Parathyroid adenoma (tissue), 2 donors: ENCODE data around the gene LCE2B.

Source experiments
- H2AFZ ChIP-seq: fragments of 300-600 bp; sonication (generic); one replicate; pipeline ENCODE4 v1.7.0; 2017; ENCODE audit warnings: antibody characterized with exemption, mild to moderate bottlenecking
- H3K27ac ChIP-seq: fragments of 300-600 bp; sonication (generic); one replicate; pipeline ENCODE4 v1.7.0; 2017
- H3K27me3 ChIP-seq: fragments of 300-600 bp; sonication (generic); one replicate; pipeline ENCODE4 v1.7.0; 2017; ENCODE audit warnings: low read length; ENCODE audit not compliant: control insufficient read depth, insufficient read depth
- H3K36me3 ChIP-seq: fragments of 300-600 bp; sonication (generic); one replicate; pipeline ENCODE4 v1.7.0; 2017; ENCODE audit warnings: low read length; ENCODE audit not compliant: control insufficient read depth, insufficient read depth
- H3K4me1 ChIP-seq: fragments of 300-600 bp; sonication (generic); one replicate; pipeline ENCODE4 v1.7.0; 2017; ENCODE audit warnings: control low read depth
- H3K4me2 ChIP-seq: fragments of 300-600 bp; sonication (generic); one replicate; pipeline ENCODE4 v1.7.0; 2017; ENCODE audit warnings: low read length
- H3K4me3 ChIP-seq: fragments of 300-600 bp; sonication (generic); one replicate; pipeline ENCODE4 v1.7.0; 2017; ENCODE audit warnings: low read depth, low read length
- H3K79me2 ChIP-seq: fragments of 300-600 bp; sonication (generic); one replicate; pipeline ENCODE4 v1.7.0; 2017; ENCODE audit warnings: control low read depth
- H3K9ac ChIP-seq: fragments of 300-600 bp; sonication (generic); one replicate; pipeline ENCODE4 v1.7.0; 2017; ENCODE audit warnings: mild to moderate bottlenecking
- H3K9me3 ChIP-seq: fragments of 300-600 bp; sonication (generic); one replicate; pipeline ENCODE4 v1.7.0; 2017; ENCODE audit warnings: low read length; ENCODE audit not compliant: control insufficient read depth
- TF ChIP-seq, protein P1 (sequence below): fragments of 300-600 bp; sonication (generic); IDR thresholded peaks from one replicate; pipeline ENCODE4 v1.7.0; 2017; ENCODE audit warnings: antibody characterized with exemption, mild to moderate bottlenecking
- donor health status: primary hyperparathyroidism.

LCE2B gene

DNA sequence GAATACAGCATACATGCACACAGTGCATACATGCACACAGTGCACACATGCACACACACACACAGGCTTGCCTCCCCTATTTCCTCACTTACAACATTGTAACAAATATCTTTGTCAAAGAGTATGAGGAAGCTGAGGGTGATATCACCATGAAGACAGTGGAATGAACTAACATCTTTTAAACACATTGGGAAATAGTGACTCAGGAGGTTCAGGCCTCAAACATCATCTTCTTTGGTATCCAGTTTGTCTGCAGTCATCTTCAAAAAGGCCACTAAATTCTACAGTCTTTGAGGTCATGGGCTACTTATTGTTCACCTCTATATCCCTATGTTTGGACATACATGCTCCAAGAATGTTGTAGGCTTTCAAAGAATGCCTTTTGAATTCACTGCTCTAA lies 2.1 kb upstream of the LCE2B start:
- Histone ChIP-seq H3K4me2 (no peak overlapping the region), H3K4me1 (no peaks in the 10 kb centered on the region), H3K9me3 (no peaks in the 10 kb centered on the region), H3K27ac (no peak overlapping the region), H3K9ac (no peak overlapping the region), H3K79me2 (no peaks in the 10 kb centered on the region), H2AFZ (no peak overlapping the region), H3K27me3 (peaks cover 3% of the 10 kb centered on the region), H3K4me3 (no peak overlapping the region), H3K36me3 (no peaks in the 10 kb centered on the region)
- TF ChIP-seq, protein P1, sequence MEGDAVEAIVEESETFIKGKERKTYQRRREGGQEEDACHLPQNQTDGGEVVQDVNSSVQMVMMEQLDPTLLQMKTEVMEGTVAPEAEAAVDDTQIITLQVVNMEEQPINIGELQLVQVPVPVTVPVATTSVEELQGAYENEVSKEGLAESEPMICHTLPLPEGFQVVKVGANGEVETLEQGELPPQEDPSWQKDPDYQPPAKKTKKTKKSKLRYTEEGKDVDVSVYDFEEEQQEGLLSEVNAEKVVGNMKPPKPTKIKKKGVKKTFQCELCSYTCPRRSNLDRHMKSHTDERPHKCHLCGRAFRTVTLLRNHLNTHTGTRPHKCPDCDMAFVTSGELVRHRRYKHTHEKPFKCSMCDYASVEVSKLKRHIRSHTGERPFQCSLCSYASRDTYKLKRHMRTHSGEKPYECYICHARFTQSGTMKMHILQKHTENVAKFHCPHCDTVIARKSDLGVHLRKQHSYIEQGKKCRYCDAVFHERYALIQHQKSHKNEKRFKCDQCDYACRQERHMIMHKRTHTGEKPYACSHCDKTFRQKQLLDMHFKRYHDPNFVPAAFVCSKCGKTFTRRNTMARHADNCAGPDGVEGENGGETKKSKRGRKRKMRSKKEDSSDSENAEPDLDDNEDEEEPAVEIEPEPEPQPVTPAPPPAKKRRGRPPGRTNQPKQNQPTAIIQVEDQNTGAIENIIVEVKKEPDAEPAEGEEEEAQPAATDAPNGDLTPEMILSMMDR = no peak

DNA sequence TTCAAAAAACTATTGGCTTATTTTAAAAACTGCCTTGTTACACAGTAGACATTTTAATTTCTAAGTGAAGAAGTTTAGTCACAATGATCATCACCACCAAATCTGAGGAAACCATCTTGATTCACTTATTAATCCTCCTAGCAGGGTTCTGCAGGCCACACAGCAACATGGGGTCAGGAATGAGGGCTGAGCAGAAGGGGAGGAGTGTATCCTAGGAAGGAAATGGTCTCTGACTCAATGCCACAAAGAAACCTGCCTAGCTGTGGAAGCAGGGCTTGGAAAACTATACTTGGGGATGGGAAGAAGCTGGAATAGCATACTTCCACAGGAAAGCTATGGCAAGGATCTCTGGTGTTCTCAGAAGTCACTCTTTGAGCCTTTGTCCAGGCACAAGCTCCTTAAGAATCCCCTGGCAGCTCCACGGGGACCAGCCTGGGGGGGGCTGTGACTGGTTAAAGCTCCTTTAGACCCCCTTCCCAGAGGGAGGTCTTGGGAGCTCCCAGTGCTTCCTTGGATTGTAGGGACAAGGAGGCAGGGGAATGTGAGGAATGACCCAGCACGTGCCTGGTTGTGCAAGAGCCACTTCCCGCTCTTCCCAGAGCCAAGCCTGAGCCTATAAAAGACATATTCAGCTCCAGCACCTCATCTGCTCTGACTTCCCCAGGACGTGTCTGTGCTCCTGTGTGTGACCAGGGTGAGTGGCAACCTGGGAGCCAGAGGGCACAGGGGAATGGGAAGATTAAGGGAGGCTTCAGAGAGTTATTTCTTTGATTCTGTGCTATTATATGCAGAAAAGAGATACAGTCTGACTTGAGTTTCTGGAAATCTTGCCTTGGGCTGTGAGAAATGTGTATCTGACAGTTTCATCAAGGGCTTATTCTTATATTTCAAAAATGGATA lies 12.0 kb downstream of the LCE2B start, which contains the start of gene LCE2A:
TSS of gene LCE2A (plus strand) at position 645 of the 900 bp plus-strand sequence. CDS start 557 bp downstream, outside the sequence.
- no peaks in the 10 kb centered on the region for H3K36me3 ChIP-seq
- H3K79me2 ChIP-seq = no peaks in the 10 kb centered on the region
- TF ChIP-seq, protein P1 = no peak
- no peak within 1 kb of the TSS for H3K4me3 ChIP-seq
- H3K27ac ChIP-seq = no peak within 1 kb of the TSS
- no peak within 1 kb of the TSS for H3K4me2 ChIP-seq
- no peak within 1 kb of the TSS for H3K9ac ChIP-seq
- H2AFZ ChIP-seq = no peak within 1 kb of the TSS
- H3K4me1 ChIP-seq = no peaks in the 10 kb centered on the region
- no peaks in the 10 kb centered on the region for H3K27me3 ChIP-seq
- no peaks in the 10 kb centered on the region for H3K9me3 ChIP-seq

DNA sequence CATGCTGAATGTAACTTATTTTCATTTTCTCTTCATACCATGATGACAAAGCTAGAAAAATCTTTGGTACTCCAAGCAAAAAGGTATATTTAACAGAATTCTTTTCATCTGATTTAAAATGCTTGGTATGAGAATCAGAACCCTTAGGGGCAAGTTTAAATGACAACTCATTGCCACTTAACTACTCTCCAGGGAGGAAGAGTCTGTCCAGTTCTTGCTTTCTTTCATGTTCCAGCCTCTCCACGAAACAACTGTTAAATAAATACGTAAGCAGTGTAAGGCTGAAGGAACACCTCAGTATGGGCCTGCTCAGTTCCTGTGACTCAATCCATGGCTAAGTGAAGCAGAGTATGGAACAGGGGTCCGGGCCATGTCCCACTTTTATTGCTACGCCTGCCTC lies 13.8 kb downstream of the LCE2B start:
- H3K4me3 ChIP-seq = no peak overlapping the region
- no peaks in the 10 kb centered on the region for H3K4me1 ChIP-seq
- H2AFZ ChIP-seq = no peak overlapping the region
- TF ChIP-seq, protein P1 = no peak
- no peaks in the 10 kb centered on the region for H3K36me3 ChIP-seq
- no peak overlapping the region for H3K9ac ChIP-seq
- no peak overlapping the region for H3K4me2 ChIP-seq
- H3K27ac ChIP-seq = no peak overlapping the region
- no peaks in the 10 kb centered on the region for H3K79me2 ChIP-seq
- no peaks in the 10 kb centered on the region for H3K27me3 ChIP-seq
- no peaks in the 10 kb centered on the region for H3K9me3 ChIP-seq

- H3K27me3 ChIP-seq = no peaks in the 10 kb centered on the region
- no peaks in the 10 kb centered on the region for H3K36me3 ChIP-seq
- H2AFZ ChIP-seq = no peak within 1 kb of the TSS
- H3K9me3 ChIP-seq = no peaks in the 10 kb centered on the region
- no peak within 1 kb of the TSS for H3K4me2 ChIP-seq
- H3K79me2 ChIP-seq = no peaks in the 10 kb centered on the region
- no peaks in the 10 kb centered on the region for H3K4me1 ChIP-seq
- H3K9ac ChIP-seq = no peak within 1 kb of the TSS
- no peak within 1 kb of the TSS for H3K27ac ChIP-seq
- no peak within 1 kb of the TSS for H3K4me3 ChIP-seq
- TF ChIP-seq, protein P1 = no peak
These were observed 21.9 kb downstream of the LCE2B start, which contains the start of gene LCE4A for GRCh38 chr1:152707860-152708259. Gene LCE4A, plus strand, starts transcription at chr1:152708160. Its CDS starts 916 bp downstream, at chr1:152709076.
